HL-60 (cell line): ENCODE results near the gene RPS19.

Experiments used
- DNase-seq, 2 experiments: peaks; one replicate each; pipeline ENCODE4 v3.0.0-alpha.2; 2010 to 2020; ENCODE audit warnings: low read depth in 1 of 2, low spot score in 1 of 2
- H3K27ac ChIP-seq: fragments of 250-450 bp; sonication (Bioruptor Pico); replicated peaks from 2 replicates; pipeline ENCODE4 v1.5.1; 2020; ENCODE audit warnings: mild to moderate bottlenecking, moderate library complexity
- H3K27me3 ChIP-seq: fragments of 250-450 bp; sonication (Bioruptor Pico); 2 replicates; pipeline ENCODE4 v1.5.1; 2021; ENCODE audit warnings: mild to moderate bottlenecking, moderate library complexity; ENCODE audit not compliant: insufficient read depth, poor library complexity, severe bottlenecking
- H3K4me3 ChIP-seq: replicated peaks from 2 replicates; pipeline ENCODE4 v1.5.1; 2011; ENCODE audit warnings: mild to moderate bottlenecking, control low read depth, low read length; ENCODE audit not compliant: insufficient read depth
- CTCF ChIP-seq: IDR thresholded peaks from one replicate; pipeline ENCODE4 v1.5.1; 2011; ENCODE audit warnings: low read length, control low read depth, inconsistent platforms; ENCODE audit not compliant: insufficient read depth
- GABPA ChIP-seq: IDR thresholded peaks from 2 replicates; pipeline ENCODE4 v1.6.1; 2012; ENCODE audit warnings: low read depth
- POLR2AphosphoS5 ChIP-seq: IDR thresholded peaks from 2 replicates; pipeline ENCODE4 v1.6.1; 2012; ENCODE audit warnings: low read depth
- REST ChIP-seq: IDR thresholded peaks from 2 replicates; pipeline ENCODE4 v1.6.1; 2012; ENCODE audit warnings: low read depth; ENCODE audit not compliant: insufficient replicate concordance
- SPI1 ChIP-seq: IDR thresholded peaks from 2 replicates; pipeline ENCODE4 v1.6.1; 2012; ENCODE audit warnings: low read depth, mild to moderate bottlenecking, borderline replicate concordance

RPS19 gene

GRCh38 chr19:41861116-41861768 is 1.2 kb downstream of the RPS19 start:
- DNase-seq = peak; percentile 55 to 58
- Histone ChIP-seq H3K4me3 (peak overlapping the region; percentile 87), H3K27ac (peak overlapping the region; percentile 92), H3K27me3 (no peaks in the 10 kb centered on the region)
- peak; percentile 5; the same call in 1 of the 2 replicates for TF ChIP-seq SPI1
- no peak; the same call in 1 of the 2 replicates for TF ChIP-seq POLR2AphosphoS5

- H3K27me3 ChIP-seq = no peaks in the 10 kb centered on the region
- H3K27ac ChIP-seq = peak overlapping the region; percentile 92
- no peak for DNase-seq
- no peak for TF ChIP-seq REST
- TF ChIP-seq SPI1 = no peak
- no peak for TF ChIP-seq POLR2AphosphoS5
- no peak for TF ChIP-seq CTCF
- TF ChIP-seq GABPA = no peak
- peak overlapping the region; percentile 87 for H3K4me3 ChIP-seq
These were observed 1.8 kb downstream of the RPS19 start for GRCh38 chr19:41861846-41862245.

- H3K27me3 ChIP-seq = no peaks in the 10 kb centered on the region
- H3K27ac ChIP-seq = peak overlapping the region; percentile 26
- TF ChIP-seq REST (no peak), CTCF (no peak), GABPA (no peak), POLR2AphosphoS5 (no peak), SPI1 (no peak)
- peak overlapping the region; percentile 87 for H3K4me3 ChIP-seq
- no peak for DNase-seq
These were observed 2.5 kb downstream of the RPS19 start for GRCh38 chr19:41862445-41862986.

GRCh38 chr19:41863209-41863931 is 3.3 kb downstream of the RPS19 start:
- peak overlapping the region; percentile 26 for H3K27ac ChIP-seq
- DNase-seq = peak; percentile 59 to 90
- peak overlapping the region; percentile 87 for H3K4me3 ChIP-seq

More at GRCh38 chr19:41863209-41863931, 3.3 kb downstream of the RPS19 start:
- TF ChIP-seq GABPA (no peak), CTCF (no peak), SPI1 (peak; percentile 44; the same call in 1 of the 2 replicates), REST (peak; percentile 55), POLR2AphosphoS5 (no peak)
- no peaks in the 10 kb centered on the region for H3K27me3 ChIP-seq
